HEK293 (cell line): ENCODE data around the gene FASTKD3.

Source experiments
- ELK4 ChIP-seq: IDR thresholded peaks from 2 replicates; pipeline ENCODE4 v1.6.1; 2011; ENCODE audit warnings: mild to moderate bottlenecking, low read depth, low read length, borderline replicate concordance
- GLIS2 ChIP-seq: fragments of 450-650 bp; formaldehyde crosslinking; IDR thresholded peaks from 2 replicates; pipeline ENCODE4 v1.5.1; 2016; ENCODE audit warnings: missing biosample characterization, missing genetic modification characterization
- KLF1 ChIP-seq: fragments of 450-650 bp; formaldehyde crosslinking; IDR thresholded peaks from 2 replicates; pipeline ENCODE4 v1.5.1; 2016; ENCODE audit warnings: missing biosample characterization, missing genetic modification characterization
- MZF1 ChIP-seq: fragments of 450-650 bp; formaldehyde crosslinking; IDR thresholded peaks from 2 replicates; pipeline ENCODE4 v1.5.1; 2017; ENCODE audit warnings: missing biosample characterization, missing genetic modification characterization, borderline replicate concordance
- OSR2 ChIP-seq: fragments of 450-650 bp; formaldehyde crosslinking; IDR thresholded peaks from 2 replicates; pipeline ENCODE4 v1.5.1; 2016; ENCODE audit warnings: missing biosample characterization, missing genetic modification characterization
- PBX3 ChIP-seq: sonication (generic); formaldehyde crosslinking; IDR thresholded peaks from 2 replicates; pipeline ENCODE4 v1.8.1; 2022; ENCODE audit warnings: mild to moderate bottlenecking, moderate library complexity, missing genetic modification reagents
- SP7 ChIP-seq: fragments of 450-650 bp; formaldehyde crosslinking; IDR thresholded peaks from 2 replicates; pipeline ENCODE4 v1.5.1; 2016; ENCODE audit warnings: missing biosample characterization, missing genetic modification characterization
- ZBTB26 ChIP-seq: fragments of 450-650 bp; formaldehyde crosslinking; optimal IDR thresholded peaks from 2 replicates; pipeline ENCODE3; 2016; ENCODE audit warnings: missing biosample characterization, mild to moderate bottlenecking, missing genetic modification characterization
- ZNF202 ChIP-seq: fragments of 450-650 bp; formaldehyde crosslinking; IDR thresholded peaks from 2 replicates; pipeline ENCODE4 v1.5.1; 2016; ENCODE audit warnings: missing biosample characterization, missing genetic modification characterization, borderline replicate concordance
- ZNF239 ChIP-seq: fragments of 450-650 bp; formaldehyde crosslinking; IDR thresholded peaks from 2 replicates; pipeline ENCODE4 v1.5.1; 2016; ENCODE audit warnings: missing biosample characterization, missing genetic modification characterization
- ZNF24 ChIP-seq: fragments of 450-650 bp; formaldehyde crosslinking; IDR thresholded peaks from 2 replicates; pipeline ENCODE4 v1.5.1; 2016; ENCODE audit warnings: missing biosample characterization, missing genetic modification characterization
- ZNF280D ChIP-seq: fragments of 450-650 bp; formaldehyde crosslinking; IDR thresholded peaks from 2 replicates; pipeline ENCODE4 v1.5.1; 2016; ENCODE audit warnings: missing biosample characterization, missing genetic modification characterization
- ZNF324 ChIP-seq: fragments of 450-650 bp; formaldehyde crosslinking; IDR thresholded peaks from 2 replicates; pipeline ENCODE4 v1.5.1; 2016; ENCODE audit warnings: missing biosample characterization, missing genetic modification characterization
- ZNF37A ChIP-seq: fragments of 450-650 bp; IDR thresholded peaks from 2 replicates; pipeline ENCODE4 v1.5.1; 2018; ENCODE audit warnings: missing biosample characterization, missing genetic modification characterization
- ZNF398 ChIP-seq: fragments of 450-650 bp; formaldehyde crosslinking; IDR thresholded peaks from 2 replicates; pipeline ENCODE4 v1.5.1; 2017; ENCODE audit warnings: missing biosample characterization, missing genetic modification characterization
- ZNF404 ChIP-seq: fragments of 450-650 bp; formaldehyde crosslinking; IDR thresholded peaks from 2 replicates; pipeline ENCODE4 v1.5.1; 2017; ENCODE audit warnings: missing biosample characterization, missing genetic modification characterization
- ZNF416 ChIP-seq: fragments of 450-650 bp; formaldehyde crosslinking; IDR thresholded peaks from 2 replicates; pipeline ENCODE4 v1.5.1; 2016; ENCODE audit warnings: missing biosample characterization, missing genetic modification characterization
- ZNF449 ChIP-seq: fragments of 450-650 bp; formaldehyde crosslinking; IDR thresholded peaks from 2 replicates; pipeline ENCODE4 v1.5.1; 2017; ENCODE audit warnings: missing biosample characterization, mild to moderate bottlenecking, missing genetic modification characterization, moderate library complexity
- ZNF623 ChIP-seq: fragments of 450-650 bp; formaldehyde crosslinking; IDR thresholded peaks from 2 replicates; pipeline ENCODE4 v1.5.1; 2016; ENCODE audit warnings: missing biosample characterization, missing genetic modification characterization
- ZNF660 ChIP-seq: fragments of 450-650 bp; IDR thresholded peaks from 2 replicates; pipeline ENCODE4 v1.5.1; 2018; ENCODE audit warnings: missing biosample characterization, mild to moderate bottlenecking, missing genetic modification characterization
- ZNF692 ChIP-seq: fragments of 450-650 bp; formaldehyde crosslinking; IDR thresholded peaks from 2 replicates; pipeline ENCODE4 v1.5.1; 2016; ENCODE audit warnings: missing biosample characterization, missing genetic modification characterization
- ZSCAN5A ChIP-seq: fragments of 450-650 bp; formaldehyde crosslinking; IDR thresholded peaks from 2 replicates; pipeline ENCODE4 v1.5.1; 2016; ENCODE audit warnings: missing biosample characterization, missing genetic modification characterization
- ZXDB ChIP-seq: fragments of 450-650 bp; formaldehyde crosslinking; IDR thresholded peaks from 2 replicates; pipeline ENCODE4 v1.5.1; 2016; ENCODE audit warnings: missing biosample characterization, missing genetic modification characterization

Gene FASTKD3

GRCh38 chr5:7868773-7869473, at the start of gene FASTKD3, which contains the start of gene MTRR (continued):
- TF ChIP-seq ZBTB26 (peak; percentile 99), ZNF24 (tag by site-specific recombination) (no peak), ZNF398 (tag by site-specific recombination) (no peak), ZNF692 (0 out of 2 replicates have a peak, but pooled peaks have one; percentile 76), ZXDB (tag by site-specific recombination) (peak; percentile 92), ELK4 (no peak), ZNF416 (no peak), PBX3 (no peak), ZNF280D (tag by site-specific recombination) (no peak), ZNF623 (tag by site-specific recombination) (no peak), OSR2 (tag by site-specific recombination) (no peak; the same call in 1 of the 2 replicates), ZNF202 (tag by site-specific recombination) (no peak), MZF1 (tag by site-specific recombination) (no peak), SP7 (peak; percentile 70), ZNF37A (no peak), ZNF404 (no peak), KLF1 (no peak), GLIS2 (tag by site-specific recombination) (peak; percentile 98), ZNF660 (peak; percentile 44), ZNF324 (tag by site-specific recombination) (no peak), ZNF449 (tag by site-specific recombination) (peak; percentile 29; the same call in 1 of the 2 replicates), ZSCAN5A (tag by site-specific recombination) (0 out of 2 replicates have a peak, but pooled peaks have one; percentile 29), ZNF239 (tag by site-specific recombination) (no peak)
- TF ChIP-seq, all 188 proteins: peak for 42
